HG03565 (cell line): ENCODE results near the gene MED13.
"Not testable (repeated sequence)": the region's sequence is repeated elsewhere in the genome, so short reads cannot be mapped to it uniquely, and the experiment has no call there.

ENCODE experiments used
- ATAC-seq: cut with Tn5 transposase; IDR thresholded peaks from one replicate; pipeline ENCODE4 v1.9.1; 2021; ENCODE audit warnings: mild to moderate bottlenecking, moderate library complexity; ENCODE audit not compliant: unreplicated experiment

MED13 gene

DNA sequence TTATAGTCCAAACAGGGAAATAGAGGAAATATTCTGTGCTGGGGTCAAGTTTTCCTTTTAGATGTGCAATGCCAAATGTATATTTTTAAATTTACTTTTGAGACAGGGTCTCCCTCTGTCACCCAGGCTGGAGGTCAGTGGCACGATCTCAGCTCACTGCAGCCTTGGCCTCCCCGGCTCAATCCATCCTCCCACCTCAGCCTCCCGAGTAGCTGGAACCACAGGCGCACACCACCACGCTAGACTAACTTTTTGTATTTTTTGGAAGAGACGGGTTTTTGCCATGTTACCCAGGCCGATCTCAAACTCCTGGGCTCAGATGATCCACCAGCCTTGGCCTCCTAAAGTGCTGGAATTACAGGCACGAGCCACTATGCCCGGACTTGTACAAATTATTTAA is 25.8 kb upstream of the MED13 start:
- no peak for ATAC-seq

GRCh38 chr17:62090021-62090824 is 25.1 kb upstream of the MED13 start:
- no peak for ATAC-seq

GRCh38 chr17:62089334-62089733 is 24.3 kb upstream of the MED13 start:
- ATAC-seq, result no peak

GRCh38 chr17:62086737-62087136 is 21.7 kb upstream of the MED13 start:
- no peak for ATAC-seq

DNA sequence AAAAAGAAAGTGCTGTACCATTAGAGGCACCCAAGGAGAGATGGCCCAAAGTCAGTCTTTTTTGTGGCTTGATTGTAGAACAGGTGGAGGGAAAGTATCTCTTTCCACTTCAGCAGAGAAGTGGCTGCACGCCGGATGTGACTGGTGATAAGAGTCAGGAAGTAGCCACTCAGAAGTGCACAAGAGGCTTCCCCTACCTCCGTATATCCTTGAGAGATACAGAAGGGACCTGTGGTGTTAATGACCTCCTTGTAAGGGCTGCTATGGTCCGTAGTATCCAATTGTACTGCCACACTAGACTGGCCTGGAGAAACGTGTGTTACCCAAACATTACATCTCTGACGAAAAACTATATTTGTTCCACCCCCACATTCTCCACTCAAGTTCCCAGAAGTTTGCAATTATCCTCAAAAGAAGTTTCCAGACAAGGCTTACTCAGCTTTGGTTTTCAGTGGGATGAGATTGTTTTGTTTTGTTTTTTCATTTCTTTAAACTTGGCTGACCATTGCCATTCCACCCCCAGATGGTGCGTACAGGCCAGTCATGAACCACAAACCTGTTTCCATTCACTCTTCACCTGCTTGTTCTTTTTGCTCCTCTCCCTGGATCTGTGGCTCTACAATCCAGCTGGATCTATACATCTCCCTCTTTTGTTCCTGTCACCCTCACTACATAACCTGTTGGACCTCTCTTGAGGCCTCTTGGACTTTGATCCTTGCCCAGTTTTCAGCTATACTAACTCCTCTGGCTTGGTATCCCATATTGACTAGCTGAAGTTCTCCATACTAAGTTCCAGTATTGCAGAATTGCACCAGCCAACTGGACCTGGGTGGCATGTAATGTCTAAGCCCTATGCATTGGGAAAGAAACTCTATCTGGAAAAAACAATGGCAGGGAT is 20.7 kb upstream of the MED13 start:
- ATAC-seq, result peak; percentile 53

DNA sequence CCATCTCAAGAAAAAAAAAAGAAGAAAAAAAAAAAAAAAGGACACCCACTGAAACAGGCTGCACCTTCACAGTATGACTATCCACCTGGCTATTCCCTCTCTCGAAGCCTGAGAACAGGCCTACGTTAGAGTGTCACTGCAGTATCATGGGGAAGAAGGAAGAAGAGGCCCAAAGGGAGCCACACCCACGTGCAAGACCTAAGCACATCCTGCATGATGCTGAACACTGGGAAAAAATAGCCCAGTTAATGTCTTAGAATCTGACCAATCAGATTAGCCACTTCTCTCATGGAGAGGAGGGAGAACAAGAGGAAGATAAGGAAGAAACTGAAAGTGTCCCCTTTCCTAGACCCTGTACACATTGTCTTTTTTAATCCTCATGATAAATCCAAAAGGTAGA is 19.5 kb upstream of the MED13 start:
- ATAC-seq, result no peak

- no peak for ATAC-seq
Measured at GRCh38 chr17:62083651-62084050, 18.6 kb upstream of the MED13 start.

DNA sequence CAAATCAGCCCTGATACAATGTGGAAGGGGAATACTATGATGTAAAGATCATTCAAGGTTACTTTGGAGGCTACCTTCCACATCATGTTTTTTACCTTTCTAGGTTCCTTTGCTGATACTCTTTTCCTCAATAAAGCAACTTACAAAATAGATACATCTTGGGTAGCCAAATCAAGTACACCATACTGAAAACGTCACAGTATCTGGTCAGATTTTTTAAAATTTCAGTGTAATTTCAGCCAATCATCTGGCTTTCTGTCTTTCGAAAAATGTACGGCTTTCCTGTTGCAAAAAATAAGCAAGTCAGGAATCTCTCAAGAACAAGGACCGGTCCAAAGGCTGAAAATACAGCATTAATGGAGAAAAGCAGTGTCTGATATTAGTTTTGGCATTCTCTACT is 15.6 kb upstream of the MED13 start:
- ATAC-seq, result no peak

DNA sequence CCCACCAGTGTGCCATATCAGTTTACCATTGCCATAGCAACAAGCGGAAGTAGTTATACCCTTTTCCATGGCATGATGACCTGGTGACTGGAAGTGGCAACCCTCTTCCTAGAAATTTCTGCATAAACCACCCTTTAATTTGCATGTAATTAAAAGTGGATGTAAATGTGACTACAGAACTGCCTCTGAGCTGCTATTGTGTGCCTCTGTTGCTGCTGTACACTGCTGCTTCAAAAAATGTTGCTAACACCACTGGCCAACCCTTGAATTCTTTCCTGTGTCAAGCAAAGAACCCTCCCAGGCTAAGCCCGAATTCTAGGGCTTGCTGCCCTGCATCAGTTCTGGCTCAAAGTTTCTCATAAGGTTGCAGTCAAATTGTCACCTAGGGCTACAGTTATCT is 12.9 kb upstream of the MED13 start:
- no peak for ATAC-seq

- ATAC-seq, result no peak
Measured at GRCh38 chr17:62076864-62077788, 12.0 kb upstream of the MED13 start.

- no peak for ATAC-seq
Measured at GRCh38 chr17:62075308-62075815, 10.3 kb upstream of the MED13 start.

DNA sequence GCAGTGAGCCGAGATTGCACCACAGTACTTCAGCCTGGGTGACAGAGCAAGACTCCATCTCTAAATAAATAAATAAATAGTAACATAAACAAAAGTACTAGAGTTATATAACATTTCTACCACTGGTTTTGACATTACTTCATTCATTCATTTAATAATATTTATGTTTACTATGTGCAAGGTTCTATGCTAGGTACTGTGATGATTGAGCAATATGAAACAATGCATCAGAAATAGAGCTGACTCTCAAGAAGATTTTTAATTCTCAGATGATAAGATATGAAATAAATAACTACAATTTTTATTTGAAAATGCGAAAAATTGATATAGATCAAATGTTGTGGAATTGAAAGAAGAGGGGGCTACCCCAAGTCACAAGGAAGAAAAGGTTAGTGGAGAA is 8.9 kb upstream of the MED13 start:
- ATAC-seq, result no peak

DNA sequence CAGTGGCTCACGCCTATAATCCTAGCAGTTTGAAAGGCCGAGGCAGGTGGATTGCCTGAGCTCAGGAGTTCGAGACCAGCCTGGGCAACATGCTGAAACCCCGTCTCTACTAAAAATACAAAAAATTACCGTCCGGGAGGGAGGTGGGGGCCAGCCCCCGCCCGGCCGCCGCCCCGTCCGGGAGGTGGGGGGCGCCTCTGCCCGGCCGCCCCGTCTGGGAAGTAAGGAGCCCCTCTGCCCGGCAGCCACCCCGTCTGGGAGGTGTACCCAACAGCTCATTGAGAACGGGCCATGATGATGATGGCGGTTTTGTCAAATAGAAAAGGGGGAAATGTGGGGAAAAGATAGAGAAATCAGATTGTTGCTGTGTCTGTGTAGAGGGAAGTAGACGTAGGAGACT is 7.8 kb upstream of the MED13 start:
- ATAC-seq, result not testable (repeated sequence)

GRCh38 chr17:62070900-62071299 is 5.8 kb upstream of the MED13 start:
- no peak for ATAC-seq

- no peak for ATAC-seq
Measured at GRCh38 chr17:62067165-62068145, 2.4 kb upstream of the MED13 start.

DNA sequence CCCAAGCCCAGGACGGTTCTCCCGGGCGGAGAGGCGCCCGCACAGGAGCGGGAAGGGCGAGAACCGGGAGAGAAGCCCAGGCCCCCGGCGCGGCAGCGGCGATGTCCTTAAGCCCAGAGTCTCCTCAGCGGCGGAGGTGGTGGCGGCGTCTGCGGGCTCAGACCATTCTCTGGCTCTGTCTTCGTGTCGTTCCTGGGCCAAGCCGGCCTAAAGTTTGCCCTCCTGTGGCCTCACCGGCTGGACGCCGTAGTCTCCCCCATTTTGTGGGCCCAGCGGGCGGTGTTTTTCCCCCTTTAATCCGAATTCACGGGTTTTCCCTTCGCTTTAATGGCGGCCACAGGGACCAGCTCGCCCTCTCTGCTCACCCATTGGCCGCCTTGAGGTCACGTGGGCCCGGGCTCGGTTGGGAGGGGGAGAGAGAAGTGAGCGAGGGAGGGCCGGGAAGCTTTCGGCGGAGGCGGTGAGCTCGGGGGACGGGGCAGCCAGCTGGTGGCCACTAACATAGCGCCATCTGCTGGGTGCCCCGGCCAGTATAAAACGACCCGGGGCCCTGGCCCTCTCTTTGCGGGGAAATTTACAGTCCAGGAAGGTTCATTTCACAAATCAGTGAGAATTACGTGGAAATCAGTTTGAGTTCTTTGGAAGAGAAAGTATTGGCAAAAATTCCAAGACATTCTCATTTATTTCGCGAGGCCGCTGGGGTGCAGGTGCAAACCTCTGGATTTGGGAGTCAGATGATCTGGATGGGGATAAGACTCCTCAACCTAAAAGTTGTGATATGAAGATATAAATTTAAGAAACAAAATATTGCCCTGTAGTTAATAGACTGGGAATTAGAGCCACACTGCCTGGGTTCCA is 762 bp upstream of the MED13 start:
- ATAC-seq, result peak; percentile 64

DNA sequence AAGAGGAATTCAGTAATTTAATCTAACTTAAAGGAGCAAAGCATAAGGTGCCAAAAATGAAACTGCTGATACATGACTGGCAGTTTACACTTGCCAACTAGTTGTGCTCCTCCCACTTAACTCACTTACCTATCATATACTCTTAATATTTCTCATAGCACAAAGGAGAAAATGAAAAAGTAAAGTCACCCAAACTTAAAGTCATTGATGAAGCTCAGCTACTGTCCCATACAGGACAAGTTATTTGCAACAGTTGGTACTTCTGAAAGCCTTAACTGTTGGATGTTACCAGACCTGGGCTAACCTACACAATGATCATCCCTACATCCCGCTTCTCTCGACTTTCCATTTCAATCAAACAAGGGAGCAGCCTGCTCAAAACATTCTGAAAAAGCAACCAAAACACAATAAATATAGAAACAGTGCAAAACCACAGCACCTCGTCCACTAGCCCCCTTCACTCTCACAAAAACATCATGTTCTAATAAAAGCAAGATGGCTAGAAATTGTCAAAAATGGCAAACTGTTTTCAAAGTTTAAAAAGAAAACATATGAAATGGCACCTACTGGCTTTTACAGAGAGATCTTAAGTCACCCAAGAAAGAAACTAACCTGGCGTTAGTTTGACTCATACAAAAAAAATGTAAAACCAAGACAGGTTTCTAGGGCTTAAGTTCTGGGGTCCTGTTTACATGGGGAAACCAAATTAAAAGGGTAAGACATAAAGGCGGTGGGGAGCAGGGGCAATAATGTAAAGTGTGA is 868 bp downstream of the MED13 start:
- no peak for ATAC-seq

- no peak for ATAC-seq
Measured at GRCh38 chr17:62062944-62063343, 2.1 kb downstream of the MED13 start.
